ENCODE measurements around the gene RIN2. TPM values are rescaled to one million over a fixed set of nuclear protein-coding genes. Genes with fewer than 3 reads are reported as not detected.

RIN2 gene
- total RNA-seq, 4 donors from 2014 or later = 17.9 to 30.9 (median 22.6) TPM

- no peak for ATAC-seq
- in situ Hi-C loops (cut with MboI; ENCODE audit: low sequenced_read_pairs in 4 of 4) = no loop called here
- TF ChIP-seq, protein P1, sequence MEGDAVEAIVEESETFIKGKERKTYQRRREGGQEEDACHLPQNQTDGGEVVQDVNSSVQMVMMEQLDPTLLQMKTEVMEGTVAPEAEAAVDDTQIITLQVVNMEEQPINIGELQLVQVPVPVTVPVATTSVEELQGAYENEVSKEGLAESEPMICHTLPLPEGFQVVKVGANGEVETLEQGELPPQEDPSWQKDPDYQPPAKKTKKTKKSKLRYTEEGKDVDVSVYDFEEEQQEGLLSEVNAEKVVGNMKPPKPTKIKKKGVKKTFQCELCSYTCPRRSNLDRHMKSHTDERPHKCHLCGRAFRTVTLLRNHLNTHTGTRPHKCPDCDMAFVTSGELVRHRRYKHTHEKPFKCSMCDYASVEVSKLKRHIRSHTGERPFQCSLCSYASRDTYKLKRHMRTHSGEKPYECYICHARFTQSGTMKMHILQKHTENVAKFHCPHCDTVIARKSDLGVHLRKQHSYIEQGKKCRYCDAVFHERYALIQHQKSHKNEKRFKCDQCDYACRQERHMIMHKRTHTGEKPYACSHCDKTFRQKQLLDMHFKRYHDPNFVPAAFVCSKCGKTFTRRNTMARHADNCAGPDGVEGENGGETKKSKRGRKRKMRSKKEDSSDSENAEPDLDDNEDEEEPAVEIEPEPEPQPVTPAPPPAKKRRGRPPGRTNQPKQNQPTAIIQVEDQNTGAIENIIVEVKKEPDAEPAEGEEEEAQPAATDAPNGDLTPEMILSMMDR (IDR thresholded peaks at IDR 0.05 in 4 of 5, conservative IDR thresholded peaks at IDR 0.05 in 1 of 5) = no peak
- no peak for TF ChIP-seq POLR2A (IDR thresholded peaks at IDR 0.05)
Observed at GRCh38 chr20:19806806-19807190, 48.7 kb downstream of the RIN2 start.

DNA sequence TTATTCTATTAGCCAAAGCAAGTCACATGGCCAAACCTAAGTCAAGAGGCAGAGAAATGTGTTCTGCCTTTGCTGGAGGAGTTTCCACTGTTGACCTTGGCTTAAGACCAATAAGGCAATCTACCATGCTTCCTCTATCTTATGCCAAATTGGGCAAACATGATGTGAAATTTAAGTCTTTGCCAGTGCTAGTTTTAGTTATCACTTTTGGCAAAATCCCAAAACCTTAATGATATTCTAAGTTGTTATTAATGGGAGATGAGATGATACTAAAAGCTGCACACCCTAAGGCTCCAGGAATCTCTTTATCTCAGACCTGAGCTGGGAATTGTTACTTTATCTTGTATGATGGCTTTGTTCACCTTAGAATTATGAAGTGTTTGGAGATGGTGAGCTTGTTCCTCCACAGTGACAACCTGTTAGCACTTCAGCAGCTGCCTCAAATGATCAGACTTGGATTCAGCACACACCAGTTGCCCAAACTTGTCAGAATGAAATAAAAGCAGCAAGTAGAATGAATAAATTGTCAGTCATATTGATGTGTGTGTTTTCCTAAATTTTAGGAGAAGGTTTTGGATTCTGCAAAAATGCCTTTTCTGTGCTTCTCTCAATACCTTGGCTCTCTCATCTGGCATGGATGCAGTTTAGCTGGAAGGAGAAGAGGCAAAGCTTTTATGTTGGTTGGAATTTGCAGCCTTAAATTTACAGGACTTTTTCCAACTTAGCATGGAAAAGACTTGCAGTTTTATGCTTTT lies 49.3 kb downstream of the RIN2 start:
- intact Hi-C loops (cut with DNase I; ENCODE audit: low total_unique reads) (no loop called here), in situ Hi-C loops (cut with MboI; ENCODE audit: low sequenced_read_pairs in 4 of 4) (no loop called here)
- Histone ChIP-seq H3K9me3 (no peaks in the 10 kb centered on the region), H3K27me3 (no peaks in the 10 kb centered on the region), H3K27ac (peak overlapping the region in 3 of 4 donors; percentile 2 to 59 (median 3)), H3K36me3 (peaks cover 0 to 9% of the 10 kb centered on the region in 2 donors), H3K4me3 (no peak overlapping the region), H3K4me1 (peaks cover 18 to 22% of the 10 kb centered on the region in 2 donors)
- TF ChIP-seq, protein P1 (IDR thresholded peaks at IDR 0.05 in 4 of 5, conservative IDR thresholded peaks at IDR 0.05 in 1 of 5) = no peak
- TF ChIP-seq POLR2A (IDR thresholded peaks at IDR 0.05) = no peak
- DNase-seq (no peak), ATAC-seq (peak; percentile 42 to 46)

More at GRCh38 chr20:19806806-19807190, 48.7 kb downstream of the RIN2 start:
- Histone ChIP-seq H3K9me3 (no peaks in the 10 kb centered on the region), H3K27ac (peak overlapping the region in 3 of 4 donors; percentile 2 to 59 (median 3)), H3K4me3 (no peak overlapping the region), H3K27me3 (no peaks in the 10 kb centered on the region), H3K4me1 (peaks cover 18 to 22% of the 10 kb centered on the region in 2 donors), H3K36me3 (peaks cover 0 to 9% of the 10 kb centered on the region in 2 donors)
- DNase-seq = no peak
- intact Hi-C loops (cut with DNase I; ENCODE audit: low total_unique reads) = no loop called here

Data from gastrocnemius medialis (tissue), 4 donors.